H1 (cell line): ENCODE measurements around the gene FRMD6. TPM values are rescaled to one million over a fixed set of nuclear protein-coding genes. Genes with fewer than 3 reads are reported as not detected.

Experiments
- CTCF ChIA-PET: fragments of 300-600 bp; sonication (Branson Sonifier 250); formaldehyde crosslinking; loops from one replicate; lab custom pipeline; 2021; ENCODE audit not compliant: partially characterized antibody; lab: Charles Lee
- POLR2A ChIA-PET: fragments of 300-600 bp; sonication (Branson Sonifier 250); formaldehyde crosslinking; loops from one replicate; lab custom pipeline; 2021; ENCODE audit warnings: inconsistent platforms; ENCODE audit not compliant: partially characterized antibody; lab: Charles Lee
- DNase-seq, 2 experiments: peaks; one replicate each; pipeline versions ENCODE4 v3.0.0 to v3.0.0-alpha.2; 2010 to 2022; ENCODE audit warnings: low spot score in 2 of 2, low read depth in 1 of 2, mixed read lengths in 1 of 2
- FAIRE-seq: peaks from 2 replicates; lab custom pipeline; 2011; peaks lifted over from hg19 to GRCh38; lab: Jason Lieb, UNC
- H2AFZ ChIP-seq: 2 replicates; pipeline ENCODE4 v1.8.1; 2012; ENCODE audit warnings: low read length, inconsistent platforms
- H2AK5ac ChIP-seq: 2 replicates; pipeline ENCODE4 v1.6.1; 2013; ENCODE audit warnings: low read depth, low read length
- H2BK120ac ChIP-seq: replicated peaks from 2 replicates; pipeline ENCODE3; 2013; ENCODE audit warnings: low read depth, low read length, inconsistent platforms
- H2BK12ac ChIP-seq: 2 replicates; pipeline ENCODE4 v1.6.1; 2013; ENCODE audit warnings: low read depth, low read length
- H2BK15ac ChIP-seq: 2 replicates; pipeline ENCODE4 v1.6.1; 2013; ENCODE audit warnings: low read length
- H2BK20ac ChIP-seq: 2 replicates; pipeline ENCODE4 v1.6.1; 2013; ENCODE audit warnings: low read length
- H2BK5ac ChIP-seq: 2 replicates; pipeline ENCODE4 v1.6.1; 2013; ENCODE audit warnings: low read depth, low read length
- H3K14ac ChIP-seq: 2 replicates; pipeline ENCODE4 v1.6.1; 2013; ENCODE audit warnings: inconsistent platforms; ENCODE audit not compliant: insufficient read length
- H3K18ac ChIP-seq: 2 replicates; pipeline ENCODE4 v1.6.1; 2013; ENCODE audit warnings: low read length; ENCODE audit errors: extremely low read depth
- H3K23ac ChIP-seq: 2 replicates; pipeline ENCODE4 v1.6.1; 2013; ENCODE audit warnings: inconsistent platforms; ENCODE audit not compliant: insufficient read length
- H3K23me2 ChIP-seq: 2 replicates; pipeline ENCODE4 v1.6.1; 2013; ENCODE audit warnings: low read depth, low read length
- H3K27ac ChIP-seq: 2 replicates; pipeline ENCODE4 v1.6.1; 2011; ENCODE audit warnings: low read depth, low read length, inconsistent platforms
- H3K27me3 ChIP-seq, 4 experiments: replicated peaks in 1 of 4; 1 replicate in 1 of 4; 2 replicates in 3 of 4; pipeline versions ENCODE4 v1.6.1 to v1.8.1; 2011 to 2013; ENCODE audit warnings: low read length in 3 of 4, mild to moderate bottlenecking in 3 of 4, inconsistent platforms in 2 of 4, mixed read lengths in 2 of 4, moderate library complexity in 1 of 4; ENCODE audit not compliant: control insufficient read depth in 3 of 4, insufficient read depth in 3 of 4; ENCODE audit errors: extremely low read depth in 1 of 4
- H3K36me3 ChIP-seq, 4 experiments: 2 replicates each; pipeline versions ENCODE4 v1.6.1 to v1.8.1; 2011 to 2013; ENCODE audit warnings: mild to moderate bottlenecking in 4 of 4, low read length in 3 of 4, moderate library complexity in 2 of 4, control low read depth in 1 of 4, inconsistent platforms in 1 of 4; ENCODE audit not compliant: insufficient read depth in 4 of 4, control insufficient read depth in 2 of 4
- H3K4ac ChIP-seq: replicated peaks from 2 replicates; pipeline ENCODE3; 2013; ENCODE audit warnings: low read length, low read depth, mixed read lengths, inconsistent platforms; ENCODE audit not compliant: insufficient read length
- H3K4me1 ChIP-seq, 4 experiments: replicated peaks in 1 of 4; 1 replicate in 1 of 4; 2 replicates in 3 of 4; pipeline versions ENCODE4 v1.6.1 to v1.8.1; 2011 to 2013; ENCODE audit warnings: low read length in 3 of 4, inconsistent platforms in 2 of 4, mixed read lengths in 1 of 4; ENCODE audit not compliant: insufficient read depth in 4 of 4, control insufficient read depth in 3 of 4
- H3K4me2 ChIP-seq, 2 experiments: 2 replicates each; pipeline versions ENCODE4 v1.6.1 to v1.8.1; 2011 to 2013; ENCODE audit warnings: low read depth in 2 of 2, low read length in 2 of 2, control low read depth in 1 of 2, inconsistent platforms in 1 of 2, mild to moderate bottlenecking in 1 of 2; ENCODE audit not compliant: insufficient read depth in 1 of 2
- H3K4me3 ChIP-seq, 4 experiments: fragments of 200-600, 300-600 bp in 1 of 4; sonication (generic), shearing (Covaris generic), sonication (Bioruptor Twin) in 1 of 4; 2 replicates each; pipeline versions ENCODE4 v1.5.1 to v1.8.1; 2011 to 2016; ENCODE audit warnings: low read length in 4 of 4, low read depth in 3 of 4, control low read depth in 2 of 4, inconsistent platforms in 2 of 4, mild to moderate bottlenecking in 2 of 4, mixed read lengths in 1 of 4, moderate library complexity in 1 of 4; ENCODE audit not compliant: insufficient read depth in 2 of 4; ENCODE audit errors: extremely low read depth in 1 of 4
- H3K56ac ChIP-seq: replicated peaks from 2 replicates; pipeline ENCODE3; 2013; ENCODE audit warnings: low read depth, mild to moderate bottlenecking, mixed read lengths, low read length, inconsistent platforms; ENCODE audit not compliant: insufficient read length
- H3K79me1 ChIP-seq: 2 replicates; pipeline ENCODE4 v1.6.1; 2013; ENCODE audit warnings: low read depth, low read length, control low read depth
- H3K79me2 ChIP-seq, 2 experiments: 2 replicates each; pipeline versions ENCODE4 v1.6.1 to v1.8.1; 2012 to 2013; ENCODE audit warnings: low read length in 2 of 2, mild to moderate bottlenecking in 2 of 2, inconsistent platforms in 1 of 2; ENCODE audit not compliant: insufficient read depth in 2 of 2, control insufficient read depth in 1 of 2
- H3K9ac ChIP-seq, 4 experiments: replicated peaks in 1 of 4; 1 replicate in 1 of 4; 2 replicates in 3 of 4; pipeline versions ENCODE4 v1.6.1 to v1.8.1; 2011 to 2013; ENCODE audit warnings: low read depth in 3 of 4, low read length in 3 of 4, control low read depth in 2 of 4, mild to moderate bottlenecking in 2 of 4, moderate library complexity in 2 of 4, inconsistent platforms in 1 of 4; ENCODE audit errors: extremely low read depth in 1 of 4
- H3K9me3 ChIP-seq, 2 experiments: 2 replicates each; pipeline versions ENCODE4 v1.6.1 to v1.8.1; 2012 to 2013; ENCODE audit warnings: mild to moderate bottlenecking in 2 of 2, moderate library complexity in 2 of 2, control low read depth in 1 of 2, inconsistent platforms in 1 of 2, low read depth in 1 of 2, low read length in 1 of 2, mixed read lengths in 1 of 2; ENCODE audit not compliant: insufficient read depth in 2 of 2
- H4K20me1 ChIP-seq, 2 experiments: replicated peaks in 1 of 2; 2 replicates each; pipeline versions ENCODE3 to v1.8.1; 2011 to 2013; ENCODE audit warnings: inconsistent platforms in 2 of 2, low read length in 2 of 2, mild to moderate bottlenecking in 1 of 2; ENCODE audit not compliant: insufficient read depth in 2 of 2, control insufficient read depth in 1 of 2
- H4K5ac ChIP-seq: 2 replicates; pipeline ENCODE4 v1.6.1; 2013; ENCODE audit warnings: low read length, low read depth, mixed read lengths, inconsistent platforms; ENCODE audit not compliant: insufficient read length
- H4K8ac ChIP-seq: 2 replicates; pipeline ENCODE4 v1.8.0; 2013; ENCODE audit warnings: mild to moderate bottlenecking, moderate library complexity, low read length, inconsistent platforms; ENCODE audit not compliant: insufficient read depth; ENCODE audit errors: extremely low read depth
- H4K91ac ChIP-seq: replicated peaks from 2 replicates; pipeline ENCODE3; 2013; ENCODE audit warnings: low read length, mixed read lengths, inconsistent platforms; ENCODE audit not compliant: insufficient read length
- BRCA1 ChIP-seq: IDR thresholded peaks from 2 replicates; pipeline ENCODE4 v1.6.1; 2012; ENCODE audit warnings: low read depth, low read length, improper control_type of control experiment
- KDM5A ChIP-seq: fragments of 200-600 bp; IDR thresholded peaks from 2 replicates; pipeline ENCODE4 v1.7.1; 2012; ENCODE audit warnings: mild to moderate bottlenecking, low read length, inconsistent platforms, mixed read lengths
- USF2 ChIP-seq: IDR thresholded peaks from 2 replicates; pipeline ENCODE4 v1.6.1; 2011; ENCODE audit warnings: low read length, improper control_type of control experiment
- WGBS, 2 experiments: shearing (Covaris generic) in 1 of 2; methylation state at CpG; one replicate each; pipeline versions ENCODE4 v1.1.6 to v1.1.7; 2013 to 2015; ENCODE audit warnings: low lambda C conversion rate in 2 of 2, mixed read lengths in 2 of 2, inconsistent platforms in 1 of 2, low coverage in 1 of 2, missing lambda C conversion rate in 1 of 2; ENCODE audit not compliant: insufficient replicate concordance in 2 of 2, insufficient coverage in 1 of 2, insufficient read length in 1 of 2; ENCODE audit errors: extremely low coverage in 1 of 2, missing lambda C conversion rate in 1 of 2; 5-methylcytosine and 5-hydroxymethylcytosine counted together
- polyA plus RNA-seq, 7 experiments: library from polyadenylated mRNA; depleted of rRNA in 3 of 7; stranded (reverse) in 5 of 7; unstranded in 2 of 7; fragments of >200 nt in 5 of 7; fragments of 200-250 nt in 2 of 7; gene quantifications; 1 replicate in 5 of 7; 2 replicates in 1 of 7; 4 replicates in 1 of 7; pipeline versions ENCODE4 v1.2.1 to v1.2.3, GENCODE V29; 2011 to 2013; ENCODE audit warnings: missing spikeins in 2 of 7, mixed read lengths in 2 of 7
- total RNA-seq: library from RNA; stranded (reverse); fragmentation: NEBNext Ultra II Directional; extraction: Animal tissue kit (Norgen Biotek cat#: 25700); gene quantifications from 2 replicates; pipeline ENCODE4 v1.2.1, GENCODE V29; 2021

FRMD6 gene
- total and polyA plus RNA-seq, 2 of the 8 experiments (the other 6 are each of a cell fraction or from before 2014, with no cell fraction given), result 5.4 to 23.7 TPM

GRCh38 chr14:51658441-51659173 lies 6.9 kb downstream of the FRMD6 start:
- CTCF ChIA-PET, result interaction anchor here (0.7 to 1.2 kb wide), 5 partner anchors 10 to 118 kb away, joined by 3 to 6 read pairs (median 4); no protein-coding TSS in a partner anchor
- DNase-seq (no peak), FAIRE-seq (no peak)
- no peak overlapping the region for H4K5ac ChIP-seq
- POLR2A ChIA-PET, result no interaction called here
- H4K8ac ChIP-seq, result no peak overlapping the region
- no peak overlapping the region for H3K23ac ChIP-seq
- H3K27me3 ChIP-seq, result no peaks in the 10 kb centered on the region
- no peak overlapping the region for H2BK20ac ChIP-seq
- no peak overlapping the region for H3K4me2 ChIP-seq
- H2AFZ ChIP-seq, result no peak overlapping the region
- H3K4me1 ChIP-seq, result peaks cover 0 to 6% (median 2%) of the 10 kb centered on the region in 4 experiments; a peak in 5 of 7 replicates
- no peaks in the 10 kb centered on the region for H4K20me1 ChIP-seq
- H2BK120ac ChIP-seq, result no peak overlapping the region
- no peak overlapping the region for H2BK12ac ChIP-seq
- TF ChIP-seq USF2 (no peak), KDM5A (no peak), BRCA1 (no peak)
- TF ChIP-seq, all 59 proteins: peak for 0
- H3K14ac ChIP-seq, result no peak overlapping the region
- 89% methylated on average over 6 of the region's 6 CpGs; no CpG with 5 or more reads in 1 of the 2 experiments for WGBS, 2 experiments
- no peak overlapping the region for H3K27ac ChIP-seq
- no peak overlapping the region for H4K91ac ChIP-seq
- no peaks in the 10 kb centered on the region for H3K36me3 ChIP-seq
- H3K4me3 ChIP-seq, result no peak overlapping the region
- H3K79me2 ChIP-seq, result peaks cover 0 to 43% of the 10 kb centered on the region in 2 experiments; a peak in 3 of 4 replicates
- no peak overlapping the region for H3K18ac ChIP-seq
- H3K23me2 ChIP-seq, result no peaks in the 10 kb centered on the region
- H3K9ac ChIP-seq, result no peak overlapping the region
- no peaks in the 10 kb centered on the region for H3K9me3 ChIP-seq
- no peak overlapping the region for H2BK5ac ChIP-seq
- H3K56ac ChIP-seq, result no peak overlapping the region
- H3K4ac ChIP-seq, result no peak overlapping the region
- H2AK5ac ChIP-seq, result no peak overlapping the region
- H3K79me1 ChIP-seq, result peaks cover 3% of the 10 kb centered on the region
- no peak overlapping the region for H2BK15ac ChIP-seq
